CD4-positive, CD25-positive, alpha-beta regulatory T cell (primary cell): ENCODE results near the gene AGAP1. TPM values are rescaled to one million over a fixed set of nuclear protein-coding genes. Genes with fewer than 3 reads are reported as not detected.

ENCODE experiments used
- ATAC-seq, 2 donors: fragments of 150-1000 bp; cut with Tn5 transposase; one replicate each; pipeline ENCODE4 v1.10.0; 2021; ENCODE audit warnings: low read depth in 2 of 2, moderate number of reproducible peaks in 2 of 2, moderate library complexity in 1 of 2
- DNase-seq, 3 donors: peaks; one replicate each; pipeline versions ENCODE4 v3.0.0 to v3.0.0-alpha.2; 2012 to 2022; ENCODE audit warnings: mixed read lengths in 1 of 3
- H3K27ac ChIP-seq: one replicate; pipeline ENCODE4 v1.7.0; 2013; ENCODE audit warnings: mild to moderate bottlenecking, low read length; ENCODE audit not compliant: insufficient read depth, poor library complexity, severe bottlenecking
- H3K27me3 ChIP-seq: one replicate; pipeline ENCODE4 v1.7.0; 2013; ENCODE audit warnings: low read length; ENCODE audit not compliant: control insufficient read depth, insufficient read depth
- H3K36me3 ChIP-seq: one replicate; pipeline ENCODE4 v1.7.0; 2013; ENCODE audit warnings: mild to moderate bottlenecking, low read length, moderate library complexity; ENCODE audit not compliant: control insufficient read depth, insufficient read depth
- H3K4me1 ChIP-seq: 2 replicates; pipeline ENCODE4 v1.7.0; 2013; ENCODE audit warnings: mild to moderate bottlenecking, low read length; ENCODE audit not compliant: insufficient read depth, control insufficient read depth, poor library complexity, severe bottlenecking
- H3K4me3 ChIP-seq: one replicate; pipeline ENCODE4 v1.7.0; 2013; ENCODE audit warnings: low read depth, mild to moderate bottlenecking, low read length, moderate library complexity
- H3K9me3 ChIP-seq, 2 experiments: 1 replicate in 1 of 2; 2 replicates in 1 of 2; pipeline ENCODE4 v1.7.0; 2013; ENCODE audit warnings: low read length in 2 of 2, mild to moderate bottlenecking in 1 of 2, moderate library complexity in 1 of 2; ENCODE audit not compliant: control insufficient read depth in 2 of 2
- H3K27ac Mint-ChIP-seq, 3 donors: one replicate each; pipeline ENCODE4 v1.8.0; 2020 to 2022; ENCODE audit warnings: mild to moderate bottlenecking in 3 of 3, mixed read lengths in 3 of 3, moderate library complexity in 2 of 3
- H3K27me3 Mint-ChIP-seq: one replicate; pipeline ENCODE4 v1.8.0; 2022; ENCODE audit warnings: mild to moderate bottlenecking, mixed read lengths
- H3K36me3 Mint-ChIP-seq: one replicate; pipeline ENCODE4 v1.8.0; 2020; ENCODE audit warnings: mixed read lengths
- H3K4me1 Mint-ChIP-seq, 4 donors: one replicate each; pipeline ENCODE4 v1.8.0; 2020 to 2022; ENCODE audit warnings: mixed read lengths in 4 of 4, mild to moderate bottlenecking in 1 of 4
- H3K4me3 Mint-ChIP-seq, 4 donors: one replicate each; pipeline ENCODE4 v1.8.0; 2020 to 2022; ENCODE audit warnings: mild to moderate bottlenecking in 4 of 4, mixed read lengths in 4 of 4, moderate library complexity in 3 of 4
- H3K9me3 Mint-ChIP-seq, 7 donors: one replicate each; pipeline ENCODE4 v1.8.0; 2020 to 2022; ENCODE audit warnings: mixed read lengths in 7 of 7, mild to moderate bottlenecking in 3 of 7, moderate library complexity in 2 of 7
- polyA plus RNA-seq, 4 donors: library from polyadenylated mRNA; unstranded; fragments of 300-500 nt; fragmentation: Illumina TruSeq; gene quantifications; one replicate each; pipeline ENCODE4 v1.2.3, GENCODE V29; 2021
- total RNA-seq: library from RNA; stranded (reverse); gene quantifications from one replicate; pipeline ENCODE4 v1.2.3, GENCODE V29; 2022

AGAP1 gene
- total and polyA plus RNA-seq, 5 donors from 2014 or later = 0.99 TPM; not detected in 4

GRCh38 chr2:236026841-236027240, 533.0 kb downstream of the AGAP1 start:
- no peaks in the 10 kb centered on the region for H3K36me3 Mint-ChIP-seq
- H3K36me3 ChIP-seq = no peaks in the 10 kb centered on the region
- peaks cover 9% of the 10 kb centered on the region for H3K27me3 Mint-ChIP-seq
- H3K4me3 ChIP-seq = no peak overlapping the region
- H3K27me3 ChIP-seq = no peaks in the 10 kb centered on the region
- no peaks in the 10 kb centered on the region for H3K4me1 ChIP-seq
- H3K27ac Mint-ChIP-seq = no peak overlapping the region
- no peaks in the 10 kb centered on the region for H3K9me3 ChIP-seq
- no peak for DNase-seq
- peaks cover 0 to 3% (median 0%) of the 10 kb centered on the region in 7 donors for H3K9me3 Mint-ChIP-seq
- no peak overlapping the region for H3K27ac ChIP-seq
- no peak for ATAC-seq
- no peaks in the 10 kb centered on the region for H3K4me1 Mint-ChIP-seq
- H3K4me3 Mint-ChIP-seq = no peak overlapping the region

- no peaks in the 10 kb centered on the region for H3K36me3 Mint-ChIP-seq
- no peaks in the 10 kb centered on the region for H3K4me1 Mint-ChIP-seq
- peaks cover 4% of the 10 kb centered on the region for H3K27me3 Mint-ChIP-seq
- no peaks in the 10 kb centered on the region for H3K27me3 ChIP-seq
- no peak overlapping the region for H3K4me3 ChIP-seq
- no peak overlapping the region for H3K4me3 Mint-ChIP-seq
- ATAC-seq (no peak), DNase-seq (no peak)
- no peaks in the 10 kb centered on the region for H3K4me1 ChIP-seq
- H3K36me3 ChIP-seq = no peaks in the 10 kb centered on the region
- no peak overlapping the region for H3K27ac ChIP-seq
- H3K27ac Mint-ChIP-seq = no peak overlapping the region
- H3K9me3 Mint-ChIP-seq = peaks cover 0 to 3% (median 2%) of the 10 kb centered on the region in 7 donors
- no peaks in the 10 kb centered on the region for H3K9me3 ChIP-seq
Measured at GRCh38 chr2:236028066-236028465, 534.2 kb downstream of the AGAP1 start.

- DNase-seq (no peak), ATAC-seq (no peak)
- Histone ChIP-seq H3K9me3 (no peaks in the 10 kb centered on the region), H3K36me3 (no peaks in the 10 kb centered on the region), H3K4me3 (no peak overlapping the region), H3K27ac (no peak overlapping the region), H3K27me3 (no peaks in the 10 kb centered on the region), H3K4me1 (no peaks in the 10 kb centered on the region)
- no peak overlapping the region for H3K27ac Mint-ChIP-seq
- no peaks in the 10 kb centered on the region for H3K36me3 Mint-ChIP-seq
- H3K9me3 Mint-ChIP-seq = peaks cover 0 to 6% (median 1%) of the 10 kb centered on the region in 7 donors
- H3K27me3 Mint-ChIP-seq = peaks cover 4% of the 10 kb centered on the region
- no peak overlapping the region for H3K4me3 Mint-ChIP-seq
- no peaks in the 10 kb centered on the region for H3K4me1 Mint-ChIP-seq
Measured at GRCh38 chr2:236033462-236033861, 539.6 kb downstream of the AGAP1 start.

DNA sequence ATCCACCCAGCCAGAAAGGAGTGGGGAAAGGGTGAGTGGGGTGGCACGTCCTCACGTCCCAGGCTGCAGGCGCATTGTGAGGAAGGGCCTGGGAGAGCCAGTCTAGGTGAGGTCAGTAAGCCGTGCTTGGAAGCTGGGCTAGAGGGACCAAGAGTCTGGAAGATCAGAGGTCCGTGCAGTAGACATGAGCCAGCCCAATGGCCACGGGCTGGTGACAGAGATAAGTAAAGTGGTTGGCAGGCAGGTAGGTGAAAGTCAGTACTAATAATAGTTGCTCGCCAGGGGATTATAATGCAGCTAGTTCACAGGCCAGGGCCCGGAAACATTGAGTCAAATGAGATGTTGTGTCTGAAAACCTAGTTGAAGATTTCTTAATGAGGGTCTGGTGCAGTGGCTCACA, 541.1 kb downstream of the AGAP1 start:
- no peak overlapping the region for H3K27ac ChIP-seq
- H3K4me3 ChIP-seq = no peak overlapping the region
- no peaks in the 10 kb centered on the region for H3K36me3 ChIP-seq
- peaks cover 0 to 4% (median 1%) of the 10 kb centered on the region in 7 donors for H3K9me3 Mint-ChIP-seq
- H3K4me1 ChIP-seq = no peaks in the 10 kb centered on the region
- H3K4me3 Mint-ChIP-seq = no peak overlapping the region
- no peaks in the 10 kb centered on the region for H3K27me3 ChIP-seq
- no peaks in the 10 kb centered on the region for H3K36me3 Mint-ChIP-seq
- no peaks in the 10 kb centered on the region for H3K9me3 ChIP-seq
- no peak for DNase-seq
- H3K4me1 Mint-ChIP-seq = no peaks in the 10 kb centered on the region
- H3K27me3 Mint-ChIP-seq = no peaks in the 10 kb centered on the region
- H3K27ac Mint-ChIP-seq = no peak overlapping the region
- ATAC-seq = no peak

- no peak overlapping the region for H3K4me3 Mint-ChIP-seq
Measured at GRCh38 chr2:236036045-236036444, 542.2 kb downstream of the AGAP1 start.

DNA sequence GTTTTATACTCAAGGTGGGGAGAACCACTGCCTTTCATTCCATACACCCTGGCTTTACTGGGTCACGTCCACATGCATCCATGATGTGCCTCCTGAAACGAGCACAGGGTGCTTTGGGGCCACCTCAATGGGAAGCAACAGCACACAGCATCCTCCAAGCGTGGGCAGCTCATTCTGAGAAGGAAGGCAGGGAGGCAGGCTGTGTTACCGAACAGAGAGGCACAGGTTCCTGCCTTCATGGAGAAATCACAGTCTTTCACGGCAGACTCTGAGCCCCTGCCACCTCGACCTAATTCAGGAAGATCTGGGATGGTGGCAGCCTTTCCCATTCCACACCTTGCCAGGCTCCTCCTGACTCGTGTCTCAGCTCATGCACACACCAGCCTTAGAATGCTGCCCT, 544.3 kb downstream of the AGAP1 start:
- Mint-ChIP-seq H3K36me3 (no peaks in the 10 kb centered on the region), H3K27ac (no peak overlapping the region), H3K27me3 (peaks cover 7% of the 10 kb centered on the region)

More at GRCh38 chr2:236036045-236036444, 542.2 kb downstream of the AGAP1 start:
- no peaks in the 10 kb centered on the region for H3K9me3 ChIP-seq
- DNase-seq (no peak), ATAC-seq (no peak)
- no peaks in the 10 kb centered on the region for H3K27me3 Mint-ChIP-seq
- H3K4me3 ChIP-seq = no peak overlapping the region
- H3K27ac Mint-ChIP-seq = no peak overlapping the region
- no peaks in the 10 kb centered on the region for H3K4me1 Mint-ChIP-seq
- no peaks in the 10 kb centered on the region for H3K36me3 ChIP-seq
- no peaks in the 10 kb centered on the region for H3K27me3 ChIP-seq
- no peaks in the 10 kb centered on the region for H3K36me3 Mint-ChIP-seq
- H3K9me3 Mint-ChIP-seq = peaks cover 0 to 4% (median under 1%) of the 10 kb centered on the region in 7 donors
- no peak overlapping the region for H3K27ac ChIP-seq
- no peaks in the 10 kb centered on the region for H3K4me1 ChIP-seq

DNA sequence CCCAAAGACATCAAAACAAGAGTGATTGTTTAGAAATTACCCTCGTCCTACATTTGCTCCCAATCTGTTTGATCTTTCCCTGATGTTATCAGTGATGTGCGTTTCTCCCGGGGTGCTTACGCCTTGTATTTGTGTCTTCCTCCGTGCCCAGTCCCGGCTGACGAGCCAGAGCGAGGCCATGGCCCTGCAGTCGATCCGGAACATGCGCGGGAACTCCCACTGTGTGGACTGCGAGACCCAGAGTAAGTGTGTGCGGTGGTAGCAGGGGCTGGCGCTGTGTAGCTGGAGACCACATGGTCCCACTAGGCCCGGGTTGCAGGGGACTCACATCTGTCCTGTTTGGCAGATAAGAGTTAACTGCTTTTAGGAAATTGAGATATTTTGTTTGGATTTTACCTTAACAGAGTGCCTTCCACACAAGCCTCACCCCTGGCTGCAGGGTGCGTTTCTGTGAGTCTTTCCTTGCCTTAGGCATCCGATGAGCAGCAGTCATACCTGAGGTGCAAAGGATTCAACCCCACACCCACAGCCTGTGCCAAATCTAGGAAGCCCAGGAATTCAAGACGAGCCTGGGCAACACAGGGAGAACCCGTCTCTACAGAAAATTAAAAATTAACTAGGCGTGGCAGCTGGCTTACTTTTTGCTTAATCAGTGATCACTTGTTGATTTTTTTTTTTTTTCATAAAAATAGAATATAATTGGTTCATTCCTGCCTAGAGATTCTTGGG, 546.9 kb downstream of the AGAP1 start:
- no peak overlapping the region for H3K27ac Mint-ChIP-seq
- peaks cover 11% of the 10 kb centered on the region for H3K27me3 Mint-ChIP-seq
- H3K36me3 Mint-ChIP-seq = no peaks in the 10 kb centered on the region
- no peak for DNase-seq
- Histone ChIP-seq H3K9me3 (no peaks in the 10 kb centered on the region), H3K27me3 (no peaks in the 10 kb centered on the region), H3K4me1 (no peaks in the 10 kb centered on the region), H3K27ac (no peak overlapping the region), H3K4me3 (no peak overlapping the region), H3K36me3 (no peaks in the 10 kb centered on the region)
- H3K9me3 Mint-ChIP-seq = peaks cover 0 to 3% (median 0%) of the 10 kb centered on the region in 7 donors
- H3K4me1 Mint-ChIP-seq = no peaks in the 10 kb centered on the region
- no peak for ATAC-seq
- no peak overlapping the region for H3K4me3 Mint-ChIP-seq

More for the DNA sequence above, 544.3 kb downstream of the AGAP1 start:
- Histone ChIP-seq H3K27ac (no peak overlapping the region), H3K36me3 (no peaks in the 10 kb centered on the region), H3K9me3 (no peaks in the 10 kb centered on the region), H3K4me1 (no peaks in the 10 kb centered on the region), H3K27me3 (no peaks in the 10 kb centered on the region), H3K4me3 (no peak overlapping the region)
- Mint-ChIP-seq H3K9me3 (peaks cover 0 to 4% (median 0%) of the 10 kb centered on the region in 7 donors), H3K4me1 (no peaks in the 10 kb centered on the region), H3K4me3 (no peak overlapping the region)
- DNase-seq (no peak), ATAC-seq (no peak)

DNA sequence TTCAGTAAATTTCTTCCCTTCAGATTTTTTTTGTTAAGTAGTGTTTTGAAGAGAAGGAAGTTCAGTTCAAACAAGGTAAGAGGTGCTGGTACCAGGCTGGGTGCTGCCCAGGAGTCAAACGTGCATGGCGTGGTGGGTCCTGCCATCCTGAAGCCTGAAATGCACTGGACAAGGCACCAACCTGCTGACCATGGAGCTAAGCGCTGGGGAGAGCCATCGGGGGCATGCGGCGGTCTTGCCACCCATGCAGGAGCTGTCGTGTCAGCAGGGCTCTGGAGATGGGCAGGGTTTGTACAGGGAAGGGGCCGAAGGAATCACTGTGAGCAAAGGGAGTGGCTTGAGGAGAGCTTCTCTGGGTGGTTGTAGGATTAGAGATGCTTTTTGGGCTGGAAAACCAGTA, 547.8 kb downstream of the AGAP1 start:
- Mint-ChIP-seq H3K4me1 (no peaks in the 10 kb centered on the region), H3K36me3 (no peaks in the 10 kb centered on the region), H3K27ac (no peak overlapping the region), H3K4me3 (no peak overlapping the region), H3K27me3 (peaks cover 11% of the 10 kb centered on the region), H3K9me3 (peaks cover 0 to 3% (median 0%) of the 10 kb centered on the region in 7 donors)
- H3K27ac ChIP-seq = no peak overlapping the region
- H3K4me1 ChIP-seq = no peaks in the 10 kb centered on the region
- H3K9me3 ChIP-seq = no peaks in the 10 kb centered on the region
- ATAC-seq = no peak
- H3K27me3 ChIP-seq = no peaks in the 10 kb centered on the region
- no peak overlapping the region for H3K4me3 ChIP-seq
- no peaks in the 10 kb centered on the region for H3K36me3 ChIP-seq
- DNase-seq = no peak
